GM12864 (cell line): ENCODE measurements around the gene REXO1.

ENCODE experiments used
- DNase-seq: peaks from one replicate; pipeline ENCODE4 v3.0.0-alpha.2; 2011; ENCODE audit warnings: low read depth
- H3K4me3 ChIP-seq: 2 replicates; pipeline ENCODE4 v1.5.1; 2011; ENCODE audit warnings: mild to moderate bottlenecking, low read depth, low read length, control low read depth
- TF ChIP-seq, protein P1 (sequence below): IDR thresholded peaks from 2 replicates; pipeline ENCODE4 v1.5.1; 2011; ENCODE audit warnings: low read depth, mild to moderate bottlenecking, moderate library complexity, low read length, control low read depth, inconsistent platforms; ENCODE audit errors: missing control alignments

The REXO1 gene

GRCh38 chr19:1862424-1863327 is 14.4 kb upstream of the REXO1 start:
- peak overlapping the region; percentile 81 for H3K4me3 ChIP-seq
- no peak for DNase-seq
- TF ChIP-seq, protein P1, sequence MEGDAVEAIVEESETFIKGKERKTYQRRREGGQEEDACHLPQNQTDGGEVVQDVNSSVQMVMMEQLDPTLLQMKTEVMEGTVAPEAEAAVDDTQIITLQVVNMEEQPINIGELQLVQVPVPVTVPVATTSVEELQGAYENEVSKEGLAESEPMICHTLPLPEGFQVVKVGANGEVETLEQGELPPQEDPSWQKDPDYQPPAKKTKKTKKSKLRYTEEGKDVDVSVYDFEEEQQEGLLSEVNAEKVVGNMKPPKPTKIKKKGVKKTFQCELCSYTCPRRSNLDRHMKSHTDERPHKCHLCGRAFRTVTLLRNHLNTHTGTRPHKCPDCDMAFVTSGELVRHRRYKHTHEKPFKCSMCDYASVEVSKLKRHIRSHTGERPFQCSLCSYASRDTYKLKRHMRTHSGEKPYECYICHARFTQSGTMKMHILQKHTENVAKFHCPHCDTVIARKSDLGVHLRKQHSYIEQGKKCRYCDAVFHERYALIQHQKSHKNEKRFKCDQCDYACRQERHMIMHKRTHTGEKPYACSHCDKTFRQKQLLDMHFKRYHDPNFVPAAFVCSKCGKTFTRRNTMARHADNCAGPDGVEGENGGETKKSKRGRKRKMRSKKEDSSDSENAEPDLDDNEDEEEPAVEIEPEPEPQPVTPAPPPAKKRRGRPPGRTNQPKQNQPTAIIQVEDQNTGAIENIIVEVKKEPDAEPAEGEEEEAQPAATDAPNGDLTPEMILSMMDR, result no peak

DNA sequence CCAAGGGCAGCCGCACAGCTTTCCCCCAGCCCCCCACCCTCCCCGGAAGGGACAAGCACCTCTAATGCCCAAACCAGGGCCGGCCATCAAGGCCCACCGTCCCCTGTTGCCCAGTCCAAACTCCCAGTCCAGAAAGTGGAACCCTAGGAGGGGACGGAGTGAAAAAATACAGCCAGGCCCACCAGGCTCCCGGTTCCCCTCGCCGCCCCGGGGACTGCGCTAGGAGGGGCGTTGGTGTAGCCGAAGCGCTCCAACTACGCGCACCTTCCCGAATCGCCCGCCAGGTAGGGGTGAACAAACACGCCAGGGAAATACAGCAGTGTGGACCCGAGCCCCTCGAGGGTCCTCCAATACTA is 13.8 kb upstream of the REXO1 start:
- TF ChIP-seq, protein P1, result no peak
- H3K4me3 ChIP-seq, result peak overlapping the region; percentile 81
- DNase-seq, result no peak

- TF ChIP-seq, protein P1, result no peak
- H3K4me3 ChIP-seq, result peak overlapping the region; percentile 81
- DNase-seq, result no peak
These were observed 13.3 kb upstream of the REXO1 start for GRCh38 chr19:1861599-1862031.

DNA sequence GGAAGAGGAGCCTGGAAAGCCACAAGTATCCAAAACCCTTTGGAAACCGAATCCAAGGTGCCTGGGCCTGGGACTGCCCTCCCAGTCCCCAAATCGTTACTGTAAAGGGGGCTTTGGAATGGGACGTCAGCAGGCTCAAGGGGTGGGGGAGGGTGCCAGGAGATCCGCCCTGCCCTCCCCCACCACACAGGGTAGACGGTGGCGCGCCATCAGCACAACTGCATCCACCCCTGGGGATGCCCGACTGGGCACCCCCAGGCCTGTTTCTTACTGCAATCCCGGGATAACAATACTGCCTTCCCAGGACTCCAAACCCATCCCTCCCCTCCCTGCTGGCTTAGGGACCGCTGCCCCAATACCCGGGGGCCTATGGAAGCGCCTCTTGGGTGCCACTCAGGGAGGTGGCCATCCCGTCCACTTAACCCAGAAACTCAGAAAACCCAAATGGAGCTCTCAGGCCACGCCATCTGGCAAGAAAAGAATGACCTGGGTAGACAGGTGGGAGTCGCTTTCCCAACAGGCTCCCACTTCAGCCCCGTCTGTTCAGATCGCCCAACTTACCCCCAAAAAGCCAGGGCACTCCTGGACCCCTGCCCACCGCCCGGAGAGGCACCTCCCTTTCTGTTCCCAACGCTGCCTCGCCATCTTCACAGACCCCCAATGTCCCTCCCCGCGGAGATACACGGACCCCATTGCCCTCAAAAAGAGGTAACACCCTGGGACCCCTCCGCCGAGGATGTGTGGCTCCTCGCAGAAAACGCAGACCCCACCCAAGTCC is 12.7 kb upstream of the REXO1 start:
- TF ChIP-seq, protein P1, result no peak
- H3K4me3 ChIP-seq, result peak overlapping the region; percentile 81
- no peak for DNase-seq

DNA sequence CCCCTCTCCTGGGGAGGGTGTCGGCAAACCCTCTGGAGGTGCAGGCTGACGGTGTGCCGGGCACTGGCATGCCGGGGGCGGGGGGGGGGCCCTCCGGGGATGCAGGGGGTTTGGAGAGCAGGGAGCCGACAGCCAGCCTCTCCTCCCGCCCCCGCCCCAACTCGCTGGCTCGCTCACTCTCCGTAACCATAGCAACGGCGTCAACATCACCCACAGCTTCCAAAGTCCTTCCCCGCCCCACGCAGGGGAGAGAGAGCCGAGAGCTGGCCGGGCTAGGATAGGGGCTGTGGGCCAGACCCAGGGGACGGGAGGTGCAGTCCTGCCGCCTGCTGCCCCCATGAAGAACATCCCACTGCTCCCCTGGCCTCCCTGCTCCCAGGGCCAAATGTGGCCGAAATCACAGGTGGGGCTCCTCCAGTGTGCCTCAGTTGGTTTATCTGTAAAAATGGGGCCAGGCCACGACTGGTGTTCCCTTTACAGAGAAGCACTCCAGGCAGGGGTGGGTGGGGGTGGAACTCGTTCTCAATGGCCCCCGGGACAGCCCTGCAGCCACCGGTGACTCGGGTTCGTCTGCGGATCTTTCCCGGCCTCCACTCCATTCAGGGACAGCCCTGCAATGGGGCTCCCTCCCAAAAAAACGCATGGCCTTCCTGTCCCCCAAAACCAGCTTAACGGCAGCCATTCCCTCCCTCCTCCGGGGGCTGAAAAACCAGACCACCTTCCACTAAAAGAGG is 11.9 kb upstream of the REXO1 start:
- peak overlapping the region; percentile 81 for H3K4me3 ChIP-seq
- TF ChIP-seq, protein P1, result no peak
- DNase-seq, result no peak

DNA sequence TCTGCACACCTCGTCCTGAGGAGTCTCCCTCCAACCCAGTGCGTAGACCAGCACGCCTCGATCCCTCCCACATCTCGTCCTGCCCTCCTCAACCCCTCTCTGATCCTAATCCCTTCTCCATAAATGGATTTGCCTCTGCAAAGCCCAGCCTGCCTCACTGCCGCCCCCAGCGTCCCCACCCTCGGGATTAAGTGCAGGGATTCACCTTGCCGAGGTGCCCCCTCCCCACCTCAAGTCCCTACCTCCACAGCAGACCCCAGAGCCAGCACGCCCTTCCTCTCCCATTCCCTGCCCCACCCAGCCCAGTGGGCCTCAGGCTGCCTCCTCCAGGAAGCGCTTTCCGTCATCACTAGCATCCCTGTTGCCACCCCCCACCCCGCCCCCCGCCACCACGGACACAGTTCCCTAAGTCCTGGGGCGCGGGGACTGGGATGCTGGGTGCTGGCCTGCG is 11.1 kb upstream of the REXO1 start:
- H3K4me3 ChIP-seq, result no peak overlapping the region
- TF ChIP-seq, protein P1, result no peak
- no peak for DNase-seq
